SU-DHL-6 (cell line): ENCODE measurements around the gene DIPK1A.

Source experiments
- H2AFZ ChIP-seq: fragments of 200-600 bp; sonication (generic); 2 replicates; pipeline ENCODE4 v1.6.1; 2014; ENCODE audit warnings: low read depth, mild to moderate bottlenecking, moderate library complexity, mixed read lengths, antibody characterized with exemption, low read length; ENCODE audit not compliant: severe bottlenecking
- H3F3A ChIP-seq: fragments of 200-600 bp; shearing (Covaris generic); 2 replicates; pipeline ENCODE4 v1.6.0; 2016; ENCODE audit warnings: antibody characterized with exemption, mild to moderate bottlenecking; ENCODE audit not compliant: insufficient read depth
- H3K27ac ChIP-seq: fragments of 200-600 bp; sonication (generic); 2 replicates; pipeline ENCODE4 v1.5.1; 2016; ENCODE audit warnings: low read depth, mild to moderate bottlenecking, low read length, moderate library complexity, mixed read lengths
- H3K27me3 ChIP-seq: fragments of 200-600 bp; sonication (generic), shearing (Covaris generic); 2 replicates; pipeline ENCODE4 v1.6.0; 2014; ENCODE audit warnings: mild to moderate bottlenecking, low read length
- H3K36me3 ChIP-seq: fragments of 200-600 bp; sonication (generic); 2 replicates; pipeline ENCODE4 v1.6.1; 2014; ENCODE audit warnings: mild to moderate bottlenecking, low read length, mixed read lengths
- H3K4me2 ChIP-seq: fragments of 300-600, 200-600 bp; shearing (Covaris generic), sonication (generic); 2 replicates; pipeline ENCODE4 v1.6.0; 2014; ENCODE audit warnings: low read length, low read depth, mild to moderate bottlenecking; ENCODE audit not compliant: poor library complexity, severe bottlenecking
- H3K4me3 ChIP-seq: fragments of 200-600 bp; sonication (generic); 2 replicates; pipeline ENCODE4 v1.5.1; 2014; ENCODE audit warnings: antibody characterized with exemption, low read length, mild to moderate bottlenecking, mixed read lengths; ENCODE audit not compliant: insufficient read depth, poor library complexity, severe bottlenecking
- H3K79me2 ChIP-seq: fragments of 200-600 bp; sonication (generic); 2 replicates; pipeline ENCODE4 v1.6.1; 2014; ENCODE audit warnings: mild to moderate bottlenecking, low read length, moderate library complexity; ENCODE audit not compliant: insufficient read depth
- H3K9ac ChIP-seq: fragments of 200-600 bp; sonication (generic); 2 replicates; pipeline ENCODE4 v1.7.0; 2014; ENCODE audit warnings: mild to moderate bottlenecking, low read length
- H3K9me2 ChIP-seq: fragments of 200-600 bp; sonication (generic); replicated peaks from 2 replicates; pipeline ENCODE4 v1.6.1; 2014; ENCODE audit warnings: low read length; ENCODE audit not compliant: insufficient read depth
- H3K9me3 ChIP-seq: fragments of 200-600 bp; sonication (generic); 2 replicates; pipeline ENCODE4 v1.6.1; 2014; ENCODE audit warnings: low read length, mixed read lengths; ENCODE audit not compliant: insufficient read depth
- H4K20me1 ChIP-seq: fragments of 200-600 bp; sonication (generic); 2 replicates; pipeline ENCODE4 v1.6.1; 2014; ENCODE audit warnings: low read depth, mild to moderate bottlenecking, antibody characterized with exemption, low read length, moderate library complexity, mixed read lengths
- CTCF ChIP-seq: fragments of 200-600 bp; sonication (generic); IDR thresholded peaks from one replicate; pipeline ENCODE4 v1.5.1; 2017; ENCODE audit warnings: antibody characterized with exemption, mild to moderate bottlenecking, low read length, moderate library complexity; ENCODE audit not compliant: insufficient read depth, poor library complexity, severe bottlenecking
- EZH2phosphoT487 ChIP-seq: fragments of 200-600 bp; sonication (generic), shearing (Covaris generic); conservative IDR thresholded peaks from 2 replicates; pipeline ENCODE4 v1.6.1; 2018; ENCODE audit warnings: mild to moderate bottlenecking, antibody characterized with exemption, low read length, moderate library complexity, mixed read lengths

The DIPK1A gene

GRCh38 chr1:92902406-92902744 lies 58.9 kb downstream of the DIPK1A start:
- no peak overlapping the region for H2AFZ ChIP-seq
- H3K79me2 ChIP-seq = peaks cover 87% of the 10 kb centered on the region
- peaks cover 6% of the 10 kb centered on the region for H3K36me3 ChIP-seq
- no peaks in the 10 kb centered on the region for H3K9me2 ChIP-seq
- H3K9me3 ChIP-seq = no peaks in the 10 kb centered on the region
- H3K27ac ChIP-seq = no peak overlapping the region
- H3K4me3 ChIP-seq = no peak overlapping the region
- TF ChIP-seq EZH2phosphoT487 = no peak
- no peak for TF ChIP-seq CTCF
- H3F3A ChIP-seq = no peaks in the 10 kb centered on the region
- H3K27me3 ChIP-seq = no peaks in the 10 kb centered on the region
- H3K9ac ChIP-seq = no peak overlapping the region
- H3K4me2 ChIP-seq = no peak overlapping the region
- H4K20me1 ChIP-seq = no peaks in the 10 kb centered on the region

- H3K27ac ChIP-seq = no peak overlapping the region
- TF ChIP-seq EZH2phosphoT487 = no peak
These were observed 59.4 kb downstream of the DIPK1A start for GRCh38 chr1:92901699-92902405.

GRCh38 chr1:92901126-92901525 lies 60.1 kb downstream of the DIPK1A start:
- no peak overlapping the region for H2AFZ ChIP-seq
- H4K20me1 ChIP-seq = no peaks in the 10 kb centered on the region
- no peaks in the 10 kb centered on the region; the same call in none of the 2 replicates for H3K36me3 ChIP-seq
- no peak overlapping the region for H3K27ac ChIP-seq
- no peak overlapping the region for H3K4me2 ChIP-seq
- no peaks in the 10 kb centered on the region for H3K27me3 ChIP-seq
- H3K9me3 ChIP-seq = no peaks in the 10 kb centered on the region
- H3K79me2 ChIP-seq = peaks cover 75% of the 10 kb centered on the region
- TF ChIP-seq EZH2phosphoT487 (no peak), CTCF (no peak)
- H3K9ac ChIP-seq = no peak overlapping the region
- no peaks in the 10 kb centered on the region for H3F3A ChIP-seq
- H3K4me3 ChIP-seq = no peak overlapping the region
- no peaks in the 10 kb centered on the region for H3K9me2 ChIP-seq

More at GRCh38 chr1:92901699-92902405, 59.4 kb downstream of the DIPK1A start:
- Histone ChIP-seq H3K9me2 (no peaks in the 10 kb centered on the region), H3K4me3 (no peak overlapping the region), H3K4me2 (no peak overlapping the region), H3F3A (no peaks in the 10 kb centered on the region), H4K20me1 (no peaks in the 10 kb centered on the region), H3K79me2 (peaks cover 82% of the 10 kb centered on the region), H3K36me3 (peaks cover 4% of the 10 kb centered on the region), H3K9me3 (no peaks in the 10 kb centered on the region), H3K27me3 (no peaks in the 10 kb centered on the region), H2AFZ (no peak overlapping the region), H3K9ac (no peak overlapping the region)

GRCh38 chr1:92900539-92900938 lies 60.7 kb downstream of the DIPK1A start:
- no peaks in the 10 kb centered on the region for H3K9me2 ChIP-seq
- TF ChIP-seq CTCF = no peak
- no peak for TF ChIP-seq EZH2phosphoT487
- H3K79me2 ChIP-seq = peaks cover 69% of the 10 kb centered on the region
- no peaks in the 10 kb centered on the region for H3K9me3 ChIP-seq
- no peak overlapping the region for H3K9ac ChIP-seq
- H3K36me3 ChIP-seq = no peaks in the 10 kb centered on the region
- H3K27me3 ChIP-seq = no peaks in the 10 kb centered on the region
- H3F3A ChIP-seq = no peaks in the 10 kb centered on the region
- H3K4me3 ChIP-seq = no peak overlapping the region
- H2AFZ ChIP-seq = no peak overlapping the region
- H3K4me2 ChIP-seq = no peak overlapping the region
- no peaks in the 10 kb centered on the region for H4K20me1 ChIP-seq
- H3K27ac ChIP-seq = no peak overlapping the region
